ENCODE results near the gene CRACR2A.
A peak's percentile ranks its signal among the peaks of the same experiment; 100 is the strongest.

CRACR2A gene

GRCh38 chr12:3752741-3753486 is at the start of gene CRACR2A:
CRACR2A (minus strand) TSS chr12:3753109; CDS start chr12:3696999, 56,110 bp downstream.
- peak; percentile 80 for DNase-seq (ENCODE audit: low read depth)

GRCh38 chr12:3797531-3798048 is 44.7 kb upstream of the CRACR2A start:
- DNase-seq (ENCODE audit: low read depth) = no peak

GRCh38 chr12:3795492-3796133 is 42.7 kb upstream of the CRACR2A start:
- DNase-seq (ENCODE audit: low read depth) = no peak

GRCh38 chr12:3795066-3795465 is 42.2 kb upstream of the CRACR2A start:
- DNase-seq (ENCODE audit: low read depth) = no peak

GRCh38 chr12:3792623-3793288 is 39.8 kb upstream of the CRACR2A start:
- no peak for DNase-seq (ENCODE audit: low read depth)

- no peak for DNase-seq (ENCODE audit: low read depth)
These were observed 38.5 kb upstream of the CRACR2A start for GRCh38 chr12:3791256-3791874.

- DNase-seq (ENCODE audit: low read depth) = no peak
These were observed 37.7 kb upstream of the CRACR2A start for GRCh38 chr12:3790642-3791041.

- DNase-seq (ENCODE audit: low read depth) = no peak
These were observed 36.9 kb upstream of the CRACR2A start for GRCh38 chr12:3789838-3790237.

DNA sequence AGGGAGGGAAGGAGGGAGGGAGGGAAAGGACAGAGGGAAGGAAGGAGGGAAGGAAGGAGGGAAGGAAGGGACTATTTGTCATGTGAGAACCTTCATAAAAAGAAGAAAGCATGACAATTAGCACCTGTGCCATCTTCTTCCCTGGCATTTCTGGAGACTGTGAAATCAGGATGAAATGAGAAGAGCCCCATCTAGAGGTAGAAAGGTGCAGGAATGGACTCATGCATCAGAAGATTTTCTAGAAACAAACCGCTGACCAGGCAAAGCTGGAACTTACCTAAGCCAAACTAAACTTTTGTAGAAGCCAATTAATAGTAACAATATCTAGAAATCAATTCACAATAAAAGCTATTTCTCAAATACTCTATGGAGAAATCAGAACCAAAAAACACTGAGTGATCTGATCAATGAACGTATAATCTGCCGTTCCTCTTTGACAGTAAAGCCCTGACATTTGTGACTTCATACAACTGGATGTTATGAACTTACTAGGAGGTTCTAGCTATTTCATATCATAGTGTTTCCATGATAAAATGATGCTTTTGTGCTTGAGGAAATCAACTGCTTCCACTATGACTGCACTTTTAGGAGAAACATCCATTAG is 24.4 kb upstream of the CRACR2A start:
- no peak for DNase-seq (ENCODE audit: low read depth)

- DNase-seq (ENCODE audit: low read depth) = no peak
These were observed 22.6 kb upstream of the CRACR2A start for GRCh38 chr12:3775385-3776035.

GRCh38 chr12:3772380-3772779 is 19.5 kb upstream of the CRACR2A start:
- no peak for DNase-seq (ENCODE audit: low read depth)

DNA sequence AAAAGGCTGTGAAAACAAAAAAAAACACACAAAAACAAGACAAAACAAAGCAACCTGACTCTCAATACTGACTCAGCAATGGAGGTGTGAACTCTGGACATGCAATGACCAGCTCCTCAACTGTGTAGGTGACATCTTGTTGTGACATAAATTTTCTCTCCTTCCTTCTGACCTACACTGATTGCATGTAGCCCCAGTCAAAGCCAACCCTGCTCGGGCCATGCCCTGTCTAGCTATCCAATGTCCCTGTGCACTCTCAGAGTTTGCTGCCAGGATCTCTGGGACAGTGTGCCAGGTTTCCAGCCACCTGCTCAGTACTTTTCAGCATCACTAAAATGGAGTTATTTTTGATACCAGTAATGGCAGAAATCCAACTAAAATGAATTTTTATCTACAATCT is 18.9 kb upstream of the CRACR2A start:
- no peak for DNase-seq (ENCODE audit: low read depth)

DNA sequence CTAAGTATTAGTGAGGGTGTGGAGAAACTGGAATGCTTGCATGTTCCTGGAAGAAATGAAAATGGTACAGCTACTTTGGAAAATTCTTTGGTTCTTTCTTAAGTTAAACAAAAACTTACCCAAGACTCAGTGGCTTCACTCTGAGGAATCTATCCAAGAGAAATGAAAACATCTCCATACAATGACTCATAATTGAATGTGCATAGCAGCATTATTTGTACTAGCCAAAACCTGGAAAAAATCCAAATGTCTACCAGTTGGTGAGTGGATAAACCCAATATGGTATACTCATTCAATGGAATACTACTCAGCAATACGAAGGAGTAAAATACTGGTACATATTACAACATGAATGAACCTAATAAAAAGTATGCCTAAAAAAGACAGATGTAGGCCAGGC is 18.0 kb upstream of the CRACR2A start:
- no peak for DNase-seq (ENCODE audit: low read depth)

- no peak for DNase-seq (ENCODE audit: low read depth)
These were observed 16.1 kb upstream of the CRACR2A start for GRCh38 chr12:3768911-3769447.

- no peak for DNase-seq (ENCODE audit: low read depth)
These were observed 8.3 kb upstream of the CRACR2A start for GRCh38 chr12:3761116-3761735.

DNA sequence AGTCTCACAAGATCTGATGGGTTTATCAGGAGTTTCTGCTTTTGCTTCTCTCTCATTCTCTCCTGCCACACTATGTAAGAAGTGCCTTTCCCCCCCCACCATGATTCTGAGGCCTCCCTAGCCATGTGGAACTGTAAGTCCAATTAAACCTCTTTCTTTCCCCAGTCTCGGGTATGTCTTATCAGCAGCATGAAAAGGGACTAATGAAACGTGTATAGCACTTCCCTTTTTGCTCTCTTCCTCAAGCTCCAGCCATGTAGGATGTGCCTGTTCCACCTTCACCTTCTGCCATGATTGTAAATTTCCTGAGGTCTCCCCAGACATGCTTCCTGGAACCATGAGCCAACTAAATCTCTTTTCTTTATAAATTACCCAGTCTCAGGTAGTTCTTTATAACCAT is 7.0 kb upstream of the CRACR2A start:
- DNase-seq (ENCODE audit: low read depth) = no peak

DNA sequence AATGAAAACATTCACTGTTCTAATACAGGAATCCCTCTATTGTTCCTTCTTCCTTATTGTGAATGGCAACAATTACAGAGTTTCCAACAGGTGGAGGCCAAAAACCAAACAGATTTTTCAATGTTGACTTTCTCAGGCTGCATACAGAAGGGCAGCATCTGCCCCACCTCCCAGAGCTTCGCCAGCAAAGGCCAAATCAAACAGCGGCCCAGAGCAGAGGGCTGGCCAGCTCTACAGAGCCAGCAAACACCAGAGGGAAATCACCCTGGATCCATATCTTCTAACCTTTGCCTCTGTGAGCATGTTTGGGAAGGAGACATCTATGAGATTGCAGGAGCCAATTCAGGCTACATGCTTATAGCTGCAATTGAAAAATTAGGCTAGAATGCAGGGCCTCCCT is 4.4 kb upstream of the CRACR2A start:
- DNase-seq (ENCODE audit: low read depth) = no peak

DNA sequence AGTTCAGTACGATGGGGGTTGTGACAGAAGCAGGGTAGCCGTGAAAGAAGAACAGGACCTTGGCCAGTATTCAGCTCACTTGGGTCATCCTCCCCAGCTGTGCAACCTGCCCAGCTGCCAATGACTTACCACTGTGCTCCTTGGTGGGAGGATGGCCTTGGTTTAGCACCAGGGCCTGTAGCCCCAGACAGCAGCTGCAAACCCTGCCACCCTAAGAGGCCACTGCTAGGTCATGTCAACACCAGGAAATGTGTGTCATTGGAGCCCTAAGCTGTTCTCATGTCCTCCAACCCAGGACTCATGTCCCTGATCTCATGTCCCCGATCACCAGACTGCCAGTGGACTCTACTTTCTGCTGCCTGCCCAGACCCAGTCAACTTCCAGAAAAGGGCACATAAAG is 3.0 kb upstream of the CRACR2A start:
- DNase-seq (ENCODE audit: low read depth) = no peak

DNA sequence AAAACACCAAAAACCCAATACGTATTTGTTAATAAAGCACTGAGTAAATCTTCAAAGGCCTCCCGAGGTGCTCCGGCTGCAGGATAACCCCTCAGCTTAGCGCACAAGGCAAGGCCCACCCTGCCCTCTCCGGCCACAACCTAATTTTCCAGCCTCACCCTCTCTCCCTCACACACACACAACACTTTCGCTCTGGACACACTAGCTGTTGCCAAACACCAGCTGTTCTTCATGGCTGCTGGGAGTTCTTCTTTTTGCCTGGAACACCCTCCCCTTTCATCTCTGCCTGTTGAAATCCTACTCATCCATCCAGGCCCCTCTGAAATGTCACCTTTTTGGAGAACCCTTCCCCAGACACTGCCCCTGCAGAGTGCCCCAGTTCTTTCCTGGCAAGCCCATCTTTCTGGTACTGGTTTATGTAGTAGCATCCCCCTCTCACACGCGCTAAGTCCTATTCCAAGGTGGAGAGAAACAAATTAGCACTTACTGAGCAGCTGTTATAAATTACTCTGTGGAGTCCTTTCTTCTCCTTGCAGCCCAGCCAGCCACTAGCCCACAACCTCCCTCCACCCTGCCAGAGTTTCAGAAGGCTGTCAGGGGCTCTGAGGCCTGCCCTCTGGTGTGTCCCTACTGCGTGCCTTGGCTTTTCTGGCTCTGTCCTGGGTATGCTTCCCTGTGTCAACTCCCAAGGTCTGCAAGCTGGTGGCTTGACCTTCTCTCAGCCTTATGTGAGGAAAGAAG is 805 bp upstream of the CRACR2A start:
- DNase-seq (ENCODE audit: low read depth) = no peak

DNA sequence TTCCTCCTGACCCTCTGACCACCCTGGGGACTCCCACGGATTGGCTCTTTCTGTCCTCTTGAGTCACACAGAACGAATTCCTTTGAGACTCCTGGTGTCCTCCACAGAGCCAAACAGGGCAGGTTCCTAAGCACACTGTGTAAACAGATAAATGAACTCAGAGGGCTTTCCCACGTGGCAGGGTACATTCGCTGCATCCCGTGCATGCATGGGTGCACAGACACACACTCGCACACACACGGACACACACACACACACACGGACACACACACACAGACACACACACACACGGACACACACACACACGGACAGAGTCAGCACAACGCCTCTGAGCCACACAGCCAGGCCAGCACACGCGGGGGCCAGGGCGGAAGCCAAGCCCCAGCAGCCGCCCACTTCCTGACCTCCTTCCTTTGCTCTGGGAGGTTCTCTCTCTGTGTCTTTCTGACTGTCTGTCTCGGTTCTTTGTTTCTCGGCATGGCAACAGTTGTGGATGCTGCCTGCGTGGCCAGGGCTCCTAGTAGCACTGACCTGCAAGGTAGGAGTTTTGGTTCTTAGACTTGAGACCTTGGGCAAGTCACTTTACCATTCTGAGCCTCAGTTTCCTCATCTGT is 706 bp downstream of the CRACR2A start:
- peak; percentile 46 for DNase-seq (ENCODE audit: low read depth)
